Upper lobe of left lung (tissue), 6 donors: ENCODE results near the gene GTPBP4. TPM values are rescaled to one million over a fixed set of nuclear protein-coding genes. Genes with fewer than 3 reads are reported as not detected.

Experiments
- ATAC-seq, 2 donors: fragments of 200-7000 bp; cut with Tn5 transposase; one replicate each; pipeline ENCODE4 v1.9.1; 2022; ENCODE audit warnings: mild to moderate bottlenecking in 2 of 2, moderate library complexity in 2 of 2; ENCODE audit not compliant: low FRiP score in 2 of 2
- DNase-seq, 2 donors: peaks; one replicate each; pipeline ENCODE4 v3.0.0-alpha.2; 2019 to 2020
- H3K27ac ChIP-seq, 4 donors: fragments of 200-600 bp; sonication (generic); one replicate each; pipeline ENCODE4 v1.5.1; 2016 to 2019
- H3K27me3 ChIP-seq, 4 donors: fragments of 200-600 bp; sonication (generic); one replicate each; pipeline ENCODE4 v1.5.1; 2017 to 2019
- H3K36me3 ChIP-seq, 4 donors: fragments of 200-600 bp; sonication (generic); one replicate each; pipeline ENCODE4 v1.5.1; 2016 to 2019
- H3K4me1 ChIP-seq, 4 donors: fragments of 200-600 bp; sonication (generic); one replicate each; pipeline ENCODE4 v1.5.1; 2018 to 2019
- H3K4me3 ChIP-seq, 4 donors: fragments of 200-600 bp; sonication (generic); one replicate each; pipeline ENCODE4 v1.5.1; 2017 to 2019; ENCODE audit warnings: mild to moderate bottlenecking in 2 of 4, moderate library complexity in 1 of 4
- H3K9me3 ChIP-seq, 4 donors: fragments of 200-600 bp; sonication (generic); one replicate each; pipeline ENCODE4 v1.5.1; 2018 to 2019
- EP300 ChIP-seq, 4 donors: sonication (generic); formaldehyde crosslinking; IDR thresholded peaks; one replicate each; pipeline ENCODE4 v1.5.1; 2017; ENCODE audit warnings: antibody characterized with exemption in 4 of 4, control low read depth in 2 of 4
- POLR2A ChIP-seq, 4 donors: fragments of 450-650 bp; IDR thresholded peaks; one replicate each; pipeline ENCODE4 v1.5.1; 2016 to 2017; ENCODE audit warnings: antibody characterized with exemption in 4 of 4, mild to moderate bottlenecking in 2 of 4
- POLR2AphosphoS5 ChIP-seq, 2 donors: sonication (generic); formaldehyde crosslinking; IDR thresholded peaks; one replicate each; pipeline ENCODE4 v1.5.1; 2017; ENCODE audit warnings: antibody characterized with exemption in 2 of 2
- WGBS, 2 donors: methylation state at CpG; one replicate each; pipeline ENCODE4 v1.1.5; 2017 to 2018; 5-methylcytosine and 5-hydroxymethylcytosine counted together
- total RNA-seq, 6 donors: library from RNA; depleted of rRNA in 4 of 6; stranded (reverse); fragments of >200 nt in 4 of 6; gene quantifications; one replicate each; pipeline versions ENCODE4 v1.1.0 to v1.2.1, GENCODE V29; 2016 to 2021
- TF ChIP-seq, protein P1 (sequence below), 6 experiments: fragments of 450-650 bp in 4 of 6; fragments of 200-600 bp in 2 of 6; sonication (generic) in 2 of 6; IDR thresholded peaks; one replicate each; pipeline ENCODE4 v1.5.1; 2016 to 2019; ENCODE audit warnings: antibody characterized with exemption in 6 of 6
- donor health status: DM: no; HTN: no; CAD: no; lungs with moderate emphysema.
- donor health status: DM: no; HTN: yes; CAD: no; lungs with severe emphysema.

The GTPBP4 gene
- total RNA-seq, 6 donors from 2014 or later = 22.0 to 41.9 (median 33.3) TPM

DNA sequence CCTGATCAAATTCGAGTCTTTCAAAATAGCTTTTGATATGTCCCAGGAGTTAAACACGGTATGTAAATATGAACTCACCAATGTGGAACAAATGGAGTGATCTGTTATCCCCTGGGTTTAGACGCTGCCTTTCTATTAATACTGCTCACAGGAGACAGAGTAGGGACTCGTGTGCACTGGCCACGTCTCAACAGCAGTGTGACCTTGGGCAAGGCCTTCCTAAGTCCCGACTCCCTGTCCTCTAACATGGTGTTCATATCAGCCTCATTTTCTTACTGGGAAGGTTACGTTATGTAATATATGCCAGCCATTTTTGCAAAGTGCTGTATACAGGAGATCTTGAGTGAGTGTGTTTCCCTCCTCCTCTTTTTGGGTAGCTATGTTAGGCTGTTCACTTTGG is 69.8 kb downstream of the GTPBP4 start:
- H3K4me1 ChIP-seq = peaks cover 32 to 38% (median 37%) of the 10 kb centered on the region in 4 donors
- H3K4me3 ChIP-seq = peak overlapping the region in 1 of 4 donors; percentile 63
- H3K27ac ChIP-seq = no peak overlapping the region
- ATAC-seq = no peak
- no peak for TF ChIP-seq EP300 (IDR thresholded peaks at IDR 0.05)
- no peak for TF ChIP-seq POLR2AphosphoS5 (IDR thresholded peaks at IDR 0.05)
- TF ChIP-seq POLR2A (IDR thresholded peaks at IDR 0.05) = no peak
- TF ChIP-seq, protein P1, sequence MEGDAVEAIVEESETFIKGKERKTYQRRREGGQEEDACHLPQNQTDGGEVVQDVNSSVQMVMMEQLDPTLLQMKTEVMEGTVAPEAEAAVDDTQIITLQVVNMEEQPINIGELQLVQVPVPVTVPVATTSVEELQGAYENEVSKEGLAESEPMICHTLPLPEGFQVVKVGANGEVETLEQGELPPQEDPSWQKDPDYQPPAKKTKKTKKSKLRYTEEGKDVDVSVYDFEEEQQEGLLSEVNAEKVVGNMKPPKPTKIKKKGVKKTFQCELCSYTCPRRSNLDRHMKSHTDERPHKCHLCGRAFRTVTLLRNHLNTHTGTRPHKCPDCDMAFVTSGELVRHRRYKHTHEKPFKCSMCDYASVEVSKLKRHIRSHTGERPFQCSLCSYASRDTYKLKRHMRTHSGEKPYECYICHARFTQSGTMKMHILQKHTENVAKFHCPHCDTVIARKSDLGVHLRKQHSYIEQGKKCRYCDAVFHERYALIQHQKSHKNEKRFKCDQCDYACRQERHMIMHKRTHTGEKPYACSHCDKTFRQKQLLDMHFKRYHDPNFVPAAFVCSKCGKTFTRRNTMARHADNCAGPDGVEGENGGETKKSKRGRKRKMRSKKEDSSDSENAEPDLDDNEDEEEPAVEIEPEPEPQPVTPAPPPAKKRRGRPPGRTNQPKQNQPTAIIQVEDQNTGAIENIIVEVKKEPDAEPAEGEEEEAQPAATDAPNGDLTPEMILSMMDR (IDR thresholded peaks at IDR 0.05) = no peak
- H3K27me3 ChIP-seq = no peaks in the 10 kb centered on the region
- DNase-seq = no peak
- 71 to 74% methylated on average over 7 of the region's 7 CpGs for WGBS, 2 donors
- H3K9me3 ChIP-seq = no peaks in the 10 kb centered on the region
- H3K36me3 ChIP-seq = peaks cover 0 to 4% (median under 1%) of the 10 kb centered on the region in 4 donors

DNA sequence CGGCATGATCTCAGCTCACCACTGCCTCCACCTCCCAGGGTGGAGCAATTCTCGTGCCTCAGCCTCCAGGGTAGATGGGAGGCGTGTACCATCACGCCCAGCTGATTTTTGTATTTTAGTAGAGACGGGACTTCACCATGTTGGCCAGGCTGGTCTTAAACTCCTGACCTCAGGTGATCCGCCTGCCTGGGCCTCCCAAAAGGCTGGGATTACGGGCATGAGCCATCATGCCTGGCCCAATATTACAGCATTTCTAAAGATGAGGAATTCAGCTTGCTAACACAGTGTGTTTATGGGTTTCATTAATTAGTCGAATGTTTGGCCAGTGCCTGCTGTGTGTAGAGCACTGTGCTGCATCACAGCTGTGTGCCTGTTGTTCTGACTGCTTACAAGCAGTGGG is 71.7 kb downstream of the GTPBP4 start:
- peaks cover 17 to 23% (median 21%) of the 10 kb centered on the region in 4 donors for H3K4me1 ChIP-seq
- no peak for TF ChIP-seq POLR2AphosphoS5 (IDR thresholded peaks at IDR 0.05)
- TF ChIP-seq, protein P1 (IDR thresholded peaks at IDR 0.05) = no peak
- no peak for TF ChIP-seq POLR2A (IDR thresholded peaks at IDR 0.05)
- TF ChIP-seq EP300 (IDR thresholded peaks at IDR 0.05) = no peak

DNA sequence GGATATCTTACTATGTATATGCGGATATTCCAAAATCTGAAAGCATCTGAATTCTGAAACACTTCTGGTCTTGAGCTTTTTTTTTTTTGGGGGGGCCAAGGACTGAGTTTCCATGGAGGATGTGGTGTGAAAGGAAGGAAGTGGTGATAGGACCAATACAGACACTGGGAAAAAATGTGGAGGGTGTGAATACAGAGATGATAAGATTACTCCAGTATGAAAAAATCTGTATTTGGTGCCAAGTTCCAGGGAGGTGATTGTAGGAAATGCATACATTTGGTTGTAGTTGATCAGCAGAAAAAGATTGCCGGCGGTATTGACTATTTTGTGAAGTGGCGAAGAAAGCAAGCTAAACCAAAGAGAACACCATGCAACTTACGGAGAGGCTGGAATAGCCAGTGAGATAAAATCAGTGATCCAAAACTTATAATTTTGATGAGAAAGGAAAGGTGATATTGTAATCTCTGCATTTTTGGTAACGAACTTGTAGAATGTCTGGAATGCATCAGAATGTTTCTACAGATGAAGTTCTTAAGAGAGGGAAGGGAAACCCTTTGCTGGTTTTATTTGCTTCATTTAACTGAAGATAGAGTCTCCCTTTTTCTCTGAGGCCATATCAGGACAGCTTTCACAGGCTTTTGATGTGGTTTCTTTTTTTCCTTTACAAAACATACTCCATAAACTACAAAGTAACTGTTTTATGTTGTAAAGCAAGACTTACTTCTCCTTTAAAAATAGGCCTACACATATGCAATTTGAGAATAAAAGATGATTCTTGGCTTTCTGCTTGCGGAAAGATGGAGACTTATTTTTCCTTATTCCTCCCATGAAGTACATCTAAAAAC is 73.9 kb downstream of the GTPBP4 start:
- no peak for ATAC-seq
- peak overlapping the region in 1 of 4 donors; percentile 23 for H3K27ac ChIP-seq
- H3K9me3 ChIP-seq = no peaks in the 10 kb centered on the region
- H3K36me3 ChIP-seq = peaks cover 0 to 7% (median 6%) of the 10 kb centered on the region in 4 donors
- H3K4me3 ChIP-seq = no peak overlapping the region
- DNase-seq = no peak
- TF ChIP-seq POLR2A (IDR thresholded peaks at IDR 0.05) = no peak
- no peak for TF ChIP-seq POLR2AphosphoS5 (IDR thresholded peaks at IDR 0.05)
- TF ChIP-seq, protein P1 (IDR thresholded peaks at IDR 0.05) = no peak
- TF ChIP-seq EP300 (IDR thresholded peaks at IDR 0.05) = no peak
- 89 to 91% methylated on average over 7 of the region's 7 CpGs for whole genome bisulfite sequencing, 2 donors
- peaks cover 11 to 16% (median 14%) of the 10 kb centered on the region in 4 donors for H3K4me1 ChIP-seq
- no peaks in the 10 kb centered on the region for H3K27me3 ChIP-seq

More for the DNA sequence above, 71.7 kb downstream of the GTPBP4 start:
- no peak overlapping the region for H3K27ac ChIP-seq
- H3K9me3 ChIP-seq = no peaks in the 10 kb centered on the region
- no peak overlapping the region for H3K4me3 ChIP-seq
- DNase-seq = no peak
- H3K27me3 ChIP-seq = no peaks in the 10 kb centered on the region
- H3K36me3 ChIP-seq = peaks cover 0 to 7% (median 6%) of the 10 kb centered on the region in 4 donors
- WGBS, 2 donors = 93 to 94% methylated on average over 8 of the region's 8 CpGs
- ATAC-seq = no peak

DNA sequence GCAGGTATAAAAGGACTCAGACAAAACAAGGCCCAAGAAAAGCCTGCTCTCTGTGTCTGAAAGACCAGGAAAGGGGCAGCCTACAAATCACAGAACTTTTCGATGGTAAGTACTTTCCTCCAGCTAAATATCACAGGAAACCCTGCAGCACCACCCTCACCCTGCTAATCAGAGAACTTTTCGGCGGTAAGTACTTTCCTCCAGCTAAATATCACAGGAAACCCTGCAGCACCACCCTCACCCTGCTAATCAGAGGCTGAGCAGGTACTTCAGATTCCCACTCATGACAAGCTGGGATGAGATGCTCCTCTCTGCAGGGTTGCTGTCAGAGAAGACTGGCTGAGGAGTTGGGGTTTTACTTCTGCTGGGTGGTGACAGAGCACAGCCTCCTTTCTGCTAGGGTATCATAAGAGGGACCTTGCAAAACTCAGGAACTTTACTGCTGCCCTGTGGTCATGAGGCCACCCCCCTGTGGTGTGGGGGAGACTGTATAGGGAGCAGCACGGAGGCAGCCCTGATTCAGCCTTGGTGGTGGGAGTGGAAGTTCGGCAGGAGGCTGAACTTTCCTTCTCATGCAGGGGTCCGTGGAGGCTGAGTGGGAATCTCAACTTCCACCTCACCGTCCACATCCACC is 75.1 kb downstream of the GTPBP4 start:
- Histone ChIP-seq H3K27me3 (no peaks in the 10 kb centered on the region), H3K9me3 (no peaks in the 10 kb centered on the region), H3K36me3 (peaks cover 0 to 7% (median 6%) of the 10 kb centered on the region in 4 donors), H3K4me1 (peaks cover under 1 to 8% (median 4%) of the 10 kb centered on the region in 4 donors), H3K4me3 (no peak overlapping the region), H3K27ac (peak overlapping the region in 1 of 4 donors; percentile 23)
- DNase-seq = no peak
- TF ChIP-seq EP300 (IDR thresholded peaks at IDR 0.05) (no peak), POLR2A (IDR thresholded peaks at IDR 0.05) (no peak), POLR2AphosphoS5 (IDR thresholded peaks at IDR 0.05) (no peak)
- TF ChIP-seq, protein P1 (IDR thresholded peaks at IDR 0.05) = no peak
- WGBS, 2 donors = 72 to 78% methylated on average over 7 of the region's 7 CpGs
- no peak for ATAC-seq
